ENCODE results near the gene TOMM20.

DNA sequence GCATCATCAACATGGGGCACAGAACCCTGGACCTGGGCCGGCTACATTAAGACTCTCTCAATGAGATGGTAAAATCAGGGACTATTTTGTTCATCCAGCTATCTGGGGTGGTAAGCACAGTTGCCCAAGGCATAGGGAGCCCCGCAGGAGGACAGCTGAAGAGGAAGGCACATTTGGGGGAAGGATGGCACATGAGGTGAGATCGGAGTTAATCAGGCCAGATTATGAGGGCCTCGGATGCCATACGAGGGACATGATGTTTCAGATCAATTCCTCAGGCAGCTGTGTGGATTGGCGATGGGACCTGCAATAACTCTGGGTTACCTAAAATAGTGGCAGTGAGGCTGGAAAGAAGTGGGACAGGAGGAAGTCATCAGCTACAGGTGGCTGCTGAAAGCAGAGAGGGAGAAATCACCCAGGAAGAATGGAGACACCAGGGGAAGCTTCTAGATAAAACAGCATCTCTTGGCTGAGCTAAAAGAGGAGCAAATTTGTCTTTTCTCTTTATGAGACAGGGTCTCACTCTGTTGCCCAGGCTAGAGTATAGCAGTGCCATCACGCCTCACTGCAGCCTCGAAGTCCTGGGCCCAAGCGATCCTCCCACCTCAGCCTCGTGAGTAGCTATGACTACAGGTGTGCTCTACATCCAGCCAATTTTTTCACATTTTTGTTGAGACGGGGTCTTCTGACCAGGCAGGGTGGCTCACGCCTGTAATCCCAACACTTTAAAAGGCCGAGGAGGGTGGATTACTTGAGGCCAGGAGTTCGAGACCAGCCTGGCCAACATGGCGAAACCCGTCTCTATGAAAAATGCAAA, 21.1 kb downstream of the TOMM20 start:
- no peak for TF ChIP-seq POLR2AphosphoS5 (IDR thresholded peaks at IDR 0.05)
- no peak for TF ChIP-seq CTCF (IDR thresholded peaks at IDR 0.05)
- TF ChIP-seq POLR2A (IDR thresholded peaks at IDR 0.05) = no peak

Data from breast epithelium (tissue), 3 donors.